Measurements from ENCODE around the gene GNPTG. TPM values are rescaled to one million over a fixed set of nuclear protein-coding genes. Genes with fewer than 3 reads are reported as not detected.

The GNPTG gene
- total and polyA plus RNA-seq, 9 of the 15 experiments (the other 6 are each of a cell fraction or from before 2014, with no cell fraction given): 0.69 to 33.3 (median 13.6) TPM

- peak; percentile 91 for TF ChIP-seq TOE1 (IDR thresholded peaks at IDR 0.05; ENCODE audit: borderline replicate concordance)
- no peak for TF ChIP-seq TOE1 (CRISPR knock-in tag; IDR thresholded peaks at IDR 0.05; ENCODE audit: borderline replicate concordance, low read depth)
- TF ChIP-seq SRSF9 (IDR thresholded peaks at IDR 0.05; ENCODE audit: borderline replicate concordance, low read depth, low read length): no peak
- TF ChIP-seq NEUROD1 (IDR thresholded peaks at IDR 0.05; ENCODE audit: borderline replicate concordance, low read depth, low read length, partially characterized antibody): peak; percentile 63
- TF ChIP-seq CCNT2 (IDR thresholded peaks at IDR 0.05; ENCODE audit: borderline replicate concordance, extremely low read depth, insufficient read length, low read depth, low read length): peak; percentile 25
- no peak for TF ChIP-seq TSHZ1 (CRISPR knock-in tag; IDR thresholded peaks at IDR 0.05)
- TF ChIP-seq ZFP91 (CRISPR knock-in tag; IDR thresholded peaks at IDR 0.05): no peak
- TF ChIP-seq ZNF57 (CRISPR knock-in tag; IDR thresholded peaks at IDR 0.05): no peak
- TF ChIP-seq TBL1XR1 (IDR thresholded peaks at IDR 0.05; ENCODE audit: low read length in 2 of 2): no peak
- TF ChIP-seq BHLHE40 (IDR thresholded peaks at IDR 0.05; ENCODE audit: low read length): peak; percentile 75
- TF ChIP-seq DACH1 (IDR thresholded peaks at IDR 0.05; ENCODE audit: partially characterized antibody): no peak
- TF ChIP-seq ZNF354B (CRISPR knock-in tag; IDR thresholded peaks at IDR 0.05): no peak
- TF ChIP-seq KLF1 (tag; IDR thresholded peaks at IDR 0.05): 0 out of 2 replicates have a peak, but pooled peaks have one; percentile 49
- TF ChIP-seq NRF1 (conservative IDR thresholded peaks at IDR 0.05 in 1 of 2, IDR thresholded peaks at IDR 0.05 in 1 of 2): peak; percentile 29 to 32; a peak in 2 of 4 replicates
- peak in 1 of 2 experiments; percentile 97; a peak in 2 of 4 replicates for TF ChIP-seq KDM4B (IDR thresholded peaks at IDR 0.05; ENCODE audit: borderline replicate concordance in 2 of 2, low read depth in 1 of 2)
- TF ChIP-seq ZNF449 (CRISPR knock-in tag; IDR thresholded peaks at IDR 0.05): no peak
- TF ChIP-seq ARID2 (IDR thresholded peaks at IDR 0.05): no peak
- TF ChIP-seq ZBTB2 (IDR thresholded peaks at IDR 0.05): peak; percentile 59; the same call in 1 of the 2 replicates
Observed at GRCh38 chr16:1408171-1408837, 56.6 kb downstream of the GNPTG start (continued).
